ENCODE measurements around the gene MARCHF4.

The MARCHF4 gene

GRCh38 chr2:216350214-216350791 is 22.0 kb downstream of the MARCHF4 start:
- DNase-seq (ENCODE audit: low read depth, low spot score): no peak

- no peak for DNase-seq (ENCODE audit: low read depth, low spot score)
These were observed 22.9 kb downstream of the MARCHF4 start for GRCh38 chr2:216349366-216349765.

- no peak for DNase-seq (ENCODE audit: low read depth, low spot score)
These were observed 23.5 kb downstream of the MARCHF4 start for GRCh38 chr2:216348756-216349308.

GRCh38 chr2:216346781-216347180 is 25.5 kb downstream of the MARCHF4 start:
- no peak for DNase-seq (ENCODE audit: low read depth, low spot score)

GRCh38 chr2:216345846-216346245 is 26.4 kb downstream of the MARCHF4 start:
- DNase-seq (ENCODE audit: low read depth, low spot score): no peak

- DNase-seq (ENCODE audit: low read depth, low spot score): no peak
These were observed 27.4 kb downstream of the MARCHF4 start for GRCh38 chr2:216344950-216345300.

- DNase-seq (ENCODE audit: low read depth, low spot score): no peak
These were observed 27.9 kb downstream of the MARCHF4 start for GRCh38 chr2:216344206-216344949.

GRCh38 chr2:216343221-216343980 is 28.9 kb downstream of the MARCHF4 start:
- DNase-seq (ENCODE audit: low read depth, low spot score): no peak

- DNase-seq (ENCODE audit: low read depth, low spot score): no peak
These were observed 31.2 kb downstream of the MARCHF4 start for GRCh38 chr2:216341121-216341520.

- DNase-seq (ENCODE audit: low read depth, low spot score): no peak
These were observed 32.0 kb downstream of the MARCHF4 start for GRCh38 chr2:216340280-216340631.

GRCh38 chr2:216339456-216340279 is 32.6 kb downstream of the MARCHF4 start:
- no peak for DNase-seq (ENCODE audit: low read depth, low spot score)

- DNase-seq (ENCODE audit: low read depth, low spot score): no peak
These were observed 37.0 kb downstream of the MARCHF4 start for GRCh38 chr2:216335252-216335651.

GRCh38 chr2:216328347-216328746 is 43.9 kb downstream of the MARCHF4 start:
- DNase-seq (ENCODE audit: low read depth, low spot score): no peak

- DNase-seq (ENCODE audit: low read depth, low spot score): no peak
These were observed 44.8 kb downstream of the MARCHF4 start for GRCh38 chr2:216327447-216327935.

Data from activated naive CD8-positive, alpha-beta T cell treated with anti-CD3 and anti-CD28 coated beads, Interleukin-2, amount 50 U/mL, for 16 hours (primary cell).